ENCODE data around the gene FIBIN. TPM values are rescaled to one million over a fixed set of nuclear protein-coding genes. Genes with fewer than 3 reads are reported as not detected.
"Not testable (repeated sequence)": the region's sequence is repeated elsewhere in the genome, so short reads cannot be mapped to it uniquely, and the experiment has no call there.

Gene FIBIN
- total RNA-seq (ENCODE audit: insufficient read depth, low replicate concordance) = 86.4 TPM

DNA sequence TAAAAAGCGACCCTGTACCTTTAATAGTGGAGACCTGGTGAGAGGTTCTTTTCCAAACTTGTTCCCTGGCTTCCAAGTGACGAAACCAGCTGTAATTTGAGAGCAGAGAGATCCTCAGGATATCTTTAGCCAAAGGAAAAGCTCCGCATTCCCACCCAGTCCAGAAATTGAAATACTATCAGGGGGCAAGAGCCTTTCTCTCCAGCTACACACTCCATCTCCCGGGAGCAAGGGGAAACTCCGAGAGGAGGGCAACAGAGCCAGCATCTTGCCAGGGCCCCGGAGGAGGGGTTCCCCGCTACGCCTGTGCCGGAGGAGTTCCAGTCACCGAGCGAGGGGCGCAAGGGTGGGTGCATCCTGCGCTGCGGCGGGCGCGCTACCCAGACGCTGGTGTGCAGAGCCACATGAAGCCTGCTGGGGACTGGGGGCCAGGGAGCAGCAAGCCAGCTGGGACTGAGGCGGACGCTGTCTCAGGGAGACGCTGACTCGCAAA lies at the start of gene FIBIN:
TSS of gene FIBIN (plus strand) at position 148 of the 493 bp plus-strand sequence. CDS start 415 bp downstream, outside the sequence.
- DNase-seq (ENCODE audit: low spot score) = peak; percentile 94

DNA sequence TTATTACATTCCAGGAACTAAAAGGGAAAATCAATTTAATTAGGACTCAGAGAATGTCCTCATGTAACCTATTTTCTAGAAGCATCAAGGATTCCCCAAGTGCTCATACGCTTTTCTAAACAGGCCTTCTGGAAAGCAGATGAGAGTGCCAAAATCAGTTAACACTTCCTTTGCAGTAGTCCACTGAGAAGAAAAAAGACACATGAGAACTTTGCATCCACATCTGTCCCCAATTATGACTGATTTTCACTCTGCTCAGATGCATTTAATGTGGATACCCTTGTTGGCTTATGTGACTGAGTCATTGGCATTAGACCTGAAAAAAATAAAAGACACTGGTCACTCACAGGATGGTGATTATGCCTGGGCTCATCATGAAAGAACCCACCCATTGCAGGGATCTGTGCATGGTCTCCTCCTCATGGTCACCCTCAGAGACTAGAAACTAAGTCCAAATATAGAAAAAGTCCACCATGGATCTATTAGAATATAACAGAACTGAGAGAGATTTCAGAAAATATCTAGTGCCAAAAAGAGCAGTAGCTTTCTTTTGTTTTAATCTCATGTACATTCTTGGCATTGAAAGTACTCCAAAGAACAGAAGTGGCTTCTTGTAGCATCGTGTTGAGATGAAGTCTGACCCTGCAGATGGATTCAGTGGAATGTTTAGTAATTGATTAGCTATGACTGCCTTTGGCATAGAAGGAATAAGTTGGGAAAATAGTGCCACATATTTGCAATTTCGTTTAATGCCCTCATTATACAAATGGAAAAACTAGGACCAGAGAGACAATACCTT lies 48.8 kb upstream of the FIBIN start:
- DNase-seq (ENCODE audit: low spot score) = no peak

DNA sequence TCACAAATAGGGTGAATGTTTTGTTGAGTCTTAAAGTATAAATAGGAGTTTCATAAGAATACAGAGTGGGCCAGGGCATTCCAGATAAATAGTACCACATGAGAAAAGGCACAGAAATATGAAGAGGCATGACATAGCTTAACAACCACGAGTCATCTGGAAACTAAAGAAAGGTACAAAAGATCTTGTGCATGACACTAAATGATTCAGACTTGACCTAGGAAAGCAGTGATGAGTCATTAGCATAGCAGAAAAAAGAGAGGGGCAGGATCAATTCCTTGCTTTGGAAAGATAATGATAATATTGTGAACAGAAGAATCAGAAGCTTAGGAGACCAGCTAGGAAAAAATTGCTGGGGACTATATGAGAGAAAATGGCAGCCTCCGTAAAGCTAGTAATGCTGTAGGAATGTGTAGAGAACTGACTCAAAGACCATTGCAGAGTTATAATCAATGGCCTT lies 47.6 kb upstream of the FIBIN start:
- no peak for DNase-seq (ENCODE audit: low spot score)

DNA sequence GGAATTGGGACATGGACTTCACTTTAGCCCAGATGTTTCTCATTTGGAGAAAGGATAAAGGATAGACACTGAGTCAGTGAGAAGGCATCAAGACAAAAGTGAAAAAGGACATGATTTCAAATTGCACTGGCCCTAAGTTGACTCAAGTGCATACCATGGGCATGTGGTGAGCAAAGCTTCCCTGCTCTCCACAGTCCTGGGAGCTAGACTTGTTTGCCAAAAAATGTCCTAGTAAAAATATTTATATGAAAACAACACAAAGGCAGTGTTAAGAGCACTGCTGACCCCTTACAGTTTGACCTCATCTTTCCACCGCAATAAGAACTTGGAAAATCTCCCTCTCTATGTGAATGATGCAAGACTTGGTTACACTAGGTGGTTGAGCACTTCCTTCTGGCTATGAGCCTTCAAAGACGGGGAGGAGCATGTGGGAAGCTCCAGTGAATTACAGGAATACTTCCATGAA lies 46.5 kb upstream of the FIBIN start:
- DNase-seq (ENCODE audit: low spot score) = peak; percentile 86

DNA sequence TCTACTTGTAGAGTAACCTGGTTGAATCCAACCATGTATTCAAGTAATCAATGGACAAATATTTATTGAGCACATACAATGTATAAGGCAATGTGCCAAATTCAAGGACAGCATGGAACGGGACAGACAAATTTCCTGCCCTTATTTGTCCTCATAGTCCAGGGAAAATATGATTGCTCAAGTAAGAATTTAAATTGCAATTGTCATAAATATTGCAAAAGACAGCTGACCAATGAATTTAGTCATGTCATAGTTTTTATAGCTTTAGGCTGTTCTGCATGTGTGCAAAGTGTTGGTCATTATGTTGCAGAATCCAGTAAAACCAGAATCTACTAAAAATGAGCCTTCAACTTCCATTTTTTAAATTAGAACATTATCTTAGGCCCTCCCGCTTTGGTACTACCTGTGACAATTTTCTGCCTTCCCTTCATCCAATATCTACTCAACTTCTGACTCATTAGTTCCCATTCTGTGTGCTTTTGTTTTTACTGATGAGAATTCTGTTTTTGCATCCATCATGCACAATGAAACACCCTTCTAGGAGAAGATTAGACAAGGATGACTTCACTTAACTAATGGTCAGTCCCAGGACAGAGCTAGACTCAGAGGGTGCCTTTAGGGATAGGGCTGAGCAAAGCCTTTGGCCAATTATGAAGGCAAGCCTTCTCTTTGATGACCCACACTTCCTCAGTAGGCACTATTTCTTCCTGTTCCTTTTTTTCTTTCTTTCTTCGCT lies 45.8 kb upstream of the FIBIN start:
- DNase-seq (ENCODE audit: low spot score) = no peak

DNA sequence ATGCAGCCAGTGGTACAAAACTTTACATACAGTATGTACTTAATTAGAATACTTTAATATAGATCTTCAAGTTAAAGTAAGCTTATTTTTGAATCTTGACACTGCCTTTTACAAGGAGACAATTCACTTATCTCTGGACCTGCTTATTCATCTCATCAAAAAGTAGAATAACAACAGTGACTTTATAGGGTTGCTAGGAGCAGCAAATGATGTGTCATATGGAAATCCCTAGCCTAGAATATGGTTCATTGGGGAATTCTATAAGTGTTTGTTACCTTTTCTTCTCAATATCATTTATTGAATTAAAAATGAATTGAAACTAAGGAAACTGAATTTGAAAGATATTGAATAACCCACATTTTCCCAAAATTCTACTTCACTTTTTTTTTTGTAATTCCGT lies 45.0 kb upstream of the FIBIN start:
- DNase-seq (ENCODE audit: low spot score) = no peak

DNA sequence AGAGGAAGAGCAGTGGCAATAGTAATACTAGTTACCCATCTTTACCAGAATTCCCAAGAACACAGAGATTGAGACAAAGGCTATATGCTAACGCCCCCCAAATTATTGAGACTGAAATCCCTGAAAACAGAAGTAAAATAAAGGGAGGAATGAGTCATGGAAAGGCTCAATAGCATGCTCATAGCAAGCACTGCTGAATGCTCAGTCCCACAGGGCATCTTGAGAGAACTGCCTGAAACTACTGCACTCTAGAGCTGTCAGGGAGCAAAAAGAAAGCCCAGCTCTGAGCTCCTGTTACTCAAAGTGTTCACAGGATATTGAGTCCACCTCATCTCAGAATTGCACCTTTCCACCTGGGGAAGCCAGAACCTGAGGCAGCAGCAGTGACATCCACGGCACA lies 44.1 kb upstream of the FIBIN start:
- DNase-seq (ENCODE audit: low spot score) = no peak

DNA sequence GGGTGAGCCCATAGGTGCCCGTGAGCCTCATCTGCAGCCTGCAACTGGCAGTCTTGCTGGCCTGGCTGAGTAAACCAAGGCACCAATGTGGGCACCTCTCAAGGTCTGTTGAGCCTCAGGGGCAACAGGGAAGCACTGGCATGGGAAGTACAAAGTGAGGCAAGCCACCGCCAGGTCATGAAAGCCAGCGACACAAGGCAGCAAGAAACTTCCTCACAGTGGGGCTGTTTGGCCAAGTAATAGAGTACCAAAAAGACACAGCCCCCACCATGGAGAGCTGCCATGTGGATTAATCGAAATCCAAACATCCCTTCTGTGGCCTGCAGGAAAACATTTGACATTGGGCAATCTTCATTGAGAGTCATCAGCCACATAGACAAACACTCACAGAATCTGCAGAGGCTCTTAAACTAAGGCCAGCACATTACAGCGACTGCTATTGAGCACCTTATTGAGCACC lies 43.6 kb upstream of the FIBIN start:
- DNase-seq (ENCODE audit: low spot score) = no peak

DNA sequence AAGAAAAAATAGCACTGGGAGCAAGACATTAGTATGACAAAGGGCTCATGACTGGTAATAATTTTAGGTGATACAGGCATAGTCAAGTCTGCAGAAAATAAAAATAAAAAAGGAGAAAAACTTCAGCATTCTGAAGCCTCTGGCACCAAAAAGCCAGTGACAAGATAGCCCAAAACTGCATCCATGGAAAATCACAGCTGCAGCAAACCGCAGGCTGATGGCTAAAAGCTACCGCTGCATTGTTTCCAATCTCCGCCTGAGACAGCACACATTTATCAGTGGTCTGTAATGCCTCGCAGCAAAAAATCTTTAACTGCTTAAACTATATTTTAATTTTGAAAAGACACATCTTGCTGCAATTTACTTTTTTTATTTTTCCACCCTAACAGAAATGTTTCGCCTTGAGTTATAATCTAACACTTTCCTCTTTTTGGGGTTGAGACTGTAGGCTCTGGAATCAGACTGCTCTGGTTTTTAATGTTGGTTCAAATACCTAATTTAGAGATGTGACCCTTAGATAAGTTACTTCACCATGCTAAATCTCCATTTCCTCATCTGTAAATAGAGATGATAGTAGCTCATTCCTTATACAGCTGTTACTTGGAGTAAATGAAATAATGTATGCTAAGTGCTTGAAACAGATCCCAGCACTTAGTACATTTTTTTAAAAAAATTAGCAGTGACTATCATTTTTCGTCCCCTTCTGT lies 42.0 kb upstream of the FIBIN start:
- no peak for DNase-seq (ENCODE audit: low spot score)

DNA sequence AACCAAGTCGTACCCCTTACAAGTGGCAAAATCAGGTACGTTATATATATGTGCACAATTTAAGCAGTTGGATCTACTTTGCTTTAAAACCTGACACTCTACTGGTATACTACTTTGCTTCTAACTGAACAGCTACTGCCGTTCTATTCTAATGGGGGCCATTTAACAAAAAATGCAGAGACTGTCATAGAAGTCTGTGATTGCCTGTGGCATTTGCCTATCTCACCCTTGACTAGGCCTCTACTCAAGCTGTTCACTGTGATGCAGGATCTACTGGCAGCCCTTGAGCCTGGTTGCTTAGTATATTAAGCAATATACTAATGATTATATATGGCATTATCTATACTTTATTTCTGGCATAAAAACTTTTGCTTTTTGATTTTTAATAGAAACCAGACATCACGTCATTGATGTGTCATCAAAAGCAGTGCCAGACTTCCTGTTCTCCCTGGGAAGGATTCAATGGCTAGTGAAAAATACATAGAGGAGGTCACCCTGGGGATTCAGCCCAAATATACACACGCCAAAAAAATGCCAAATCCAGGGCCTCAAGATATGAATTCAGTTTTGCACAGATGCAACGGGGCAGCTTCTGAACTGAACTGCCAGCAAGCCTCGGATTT lies 40.0 kb upstream of the FIBIN start:
- peak; percentile 56 for DNase-seq (ENCODE audit: low spot score)

DNA sequence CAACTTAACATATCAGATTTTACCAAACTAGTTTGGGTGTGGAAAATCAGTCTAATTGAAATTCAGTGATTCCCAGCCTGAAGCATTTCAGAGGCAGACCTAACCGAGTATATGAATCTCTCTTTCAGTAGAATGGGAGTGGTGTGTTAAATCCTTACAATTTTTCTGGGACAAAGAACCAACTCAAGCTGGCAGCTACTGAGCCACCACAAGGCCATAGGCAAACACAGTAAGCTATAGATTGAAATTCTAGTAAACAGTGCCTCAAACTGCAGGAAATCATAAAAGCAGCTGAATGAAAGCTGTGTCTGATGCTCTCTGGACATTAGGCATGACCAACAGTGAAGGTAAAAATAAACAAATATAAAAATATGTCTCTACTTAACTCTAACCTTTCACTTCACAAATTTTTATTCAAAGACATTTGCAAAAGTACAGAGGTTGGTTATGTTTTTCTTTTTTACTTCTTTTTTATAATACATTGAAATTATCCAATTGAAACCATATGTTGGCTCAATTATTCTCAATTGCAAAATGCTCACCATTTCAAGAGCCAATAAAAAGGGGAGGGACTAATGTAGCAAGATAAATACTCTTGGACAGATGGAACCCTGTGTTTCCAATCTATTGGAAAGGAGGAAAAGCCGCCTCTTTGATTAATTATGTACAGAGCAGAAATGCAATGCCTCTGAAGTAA lies 35.8 kb upstream of the FIBIN start:
- DNase-seq (ENCODE audit: low spot score) = no peak

DNA sequence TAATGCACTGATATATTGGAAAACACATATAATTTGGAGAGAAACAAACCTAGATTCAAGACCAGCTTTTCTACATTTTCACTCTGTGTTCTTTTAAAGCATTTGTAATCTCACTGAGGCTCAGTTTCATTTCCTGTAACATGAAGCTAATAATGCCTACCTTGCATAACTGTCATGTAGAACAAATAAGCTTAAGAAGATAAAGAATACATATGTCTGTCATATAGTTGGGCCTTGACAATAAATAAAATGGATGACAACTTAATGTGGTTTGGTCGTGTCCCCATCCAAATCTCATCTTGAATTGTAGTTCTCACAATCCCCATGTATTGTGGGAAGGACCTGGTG lies 35.2 kb upstream of the FIBIN start:
- no peak for DNase-seq (ENCODE audit: low spot score)

DNA sequence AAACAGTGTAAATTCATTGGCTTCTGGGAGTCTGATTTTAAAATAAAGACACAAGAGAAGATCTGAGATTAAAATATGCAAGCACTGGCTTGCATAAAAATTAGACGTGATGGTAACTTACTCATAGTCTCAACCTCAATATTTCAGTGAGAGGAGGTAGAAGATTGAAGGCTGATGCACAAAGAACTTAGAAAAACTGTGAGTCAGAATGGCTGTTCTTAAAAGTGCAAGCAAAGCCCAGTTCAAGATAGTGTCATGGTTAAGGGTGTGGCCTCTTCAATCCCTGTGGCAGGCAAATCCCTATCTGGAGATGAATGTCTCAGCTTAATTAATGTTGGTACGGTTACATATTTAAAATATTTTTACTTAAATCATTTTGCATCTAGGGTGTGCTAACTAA lies 33.6 kb upstream of the FIBIN start:
- peak; percentile 66 for DNase-seq (ENCODE audit: low spot score)

DNA sequence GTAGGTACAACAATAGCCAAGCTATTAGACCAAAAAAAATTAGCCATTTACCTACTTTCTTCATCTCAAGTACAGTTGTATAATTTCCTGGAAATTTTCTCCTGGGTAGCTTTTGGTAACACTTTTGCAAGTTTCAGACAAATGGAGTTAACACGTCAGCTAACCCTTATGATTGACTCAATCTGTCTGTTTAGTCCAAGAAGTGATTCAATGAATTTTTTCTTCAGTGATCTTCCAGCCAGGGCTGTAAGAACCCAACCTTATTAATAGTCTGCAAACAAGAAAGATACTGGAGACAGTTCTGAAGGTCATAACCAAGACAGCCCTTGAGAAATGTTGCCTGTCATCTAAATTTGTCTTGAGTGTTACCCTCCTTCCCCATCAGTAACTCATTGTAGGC lies 30.1 kb upstream of the FIBIN start:
- no peak for DNase-seq (ENCODE audit: low spot score)

DNA sequence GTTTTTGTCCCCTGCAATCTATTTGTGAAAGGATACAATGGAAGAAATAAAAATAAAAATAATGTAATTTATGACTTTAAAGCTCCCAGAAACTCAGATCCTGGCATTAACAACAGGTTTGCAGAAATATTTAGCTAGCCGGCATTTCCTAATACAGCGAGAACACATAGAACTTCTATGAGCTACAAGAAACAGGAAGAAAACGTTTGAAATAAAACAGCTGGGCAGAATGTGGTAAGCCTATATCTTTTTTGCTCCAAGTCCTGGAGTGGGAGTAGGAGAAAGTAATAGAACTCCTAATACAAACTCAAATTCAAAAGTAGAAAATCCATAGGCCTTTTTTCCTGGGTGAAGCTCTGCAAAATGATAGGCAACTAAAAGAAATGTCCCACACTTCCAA lies 29.6 kb upstream of the FIBIN start:
- peak; percentile 89 for DNase-seq (ENCODE audit: low spot score)

DNA sequence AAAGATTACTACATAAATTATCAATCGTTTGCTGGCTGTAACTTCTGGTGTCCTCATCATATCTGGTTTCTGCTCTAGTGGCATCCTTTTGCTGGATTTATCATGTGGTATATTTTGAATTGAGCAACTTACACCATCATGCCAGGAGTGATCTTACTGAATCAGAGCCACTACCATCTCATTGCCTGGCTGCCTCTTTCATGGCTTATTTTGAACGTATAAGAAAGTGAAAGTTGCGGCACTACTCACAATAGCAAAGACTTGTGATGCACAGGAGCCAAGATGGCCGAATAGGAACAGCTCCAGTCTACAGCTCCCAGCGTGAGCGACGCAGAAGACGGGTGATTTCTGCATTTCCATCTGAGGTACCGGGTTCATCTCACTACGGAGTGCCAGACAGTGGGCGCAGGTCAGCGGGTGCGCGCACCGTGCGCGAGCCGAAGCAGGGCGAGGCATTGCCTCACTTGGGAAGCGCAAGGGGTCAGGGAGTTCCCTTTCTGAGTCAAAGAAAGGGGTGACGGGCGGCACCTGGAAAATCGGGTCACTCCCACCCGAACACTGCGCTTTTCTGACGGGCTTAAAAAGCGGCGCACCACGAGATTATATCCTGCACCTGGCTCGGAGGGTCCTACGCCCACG lies 28.9 kb upstream of the FIBIN start:
- not testable (repeated sequence) for DNase-seq (ENCODE audit: low spot score)

DNA sequence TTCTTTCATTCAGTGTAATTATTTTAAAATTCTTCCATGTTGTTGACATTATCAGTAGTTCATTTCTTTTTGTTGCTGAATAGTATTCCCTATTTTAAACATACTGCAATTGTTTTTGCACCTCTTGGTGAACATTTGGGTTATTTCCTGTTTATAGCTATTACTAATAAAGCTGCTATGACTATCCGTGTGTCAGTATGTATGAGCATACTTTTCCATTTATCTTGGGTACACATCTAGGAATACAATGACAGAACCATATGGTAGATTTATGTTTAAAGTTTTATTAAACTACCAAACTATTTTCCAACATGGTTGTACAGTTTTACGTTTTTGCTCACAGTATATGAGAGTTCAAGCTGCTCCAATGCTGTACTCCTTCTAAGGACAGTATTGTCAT lies 22.0 kb upstream of the FIBIN start:
- DNase-seq (ENCODE audit: low spot score) = no peak

DNA sequence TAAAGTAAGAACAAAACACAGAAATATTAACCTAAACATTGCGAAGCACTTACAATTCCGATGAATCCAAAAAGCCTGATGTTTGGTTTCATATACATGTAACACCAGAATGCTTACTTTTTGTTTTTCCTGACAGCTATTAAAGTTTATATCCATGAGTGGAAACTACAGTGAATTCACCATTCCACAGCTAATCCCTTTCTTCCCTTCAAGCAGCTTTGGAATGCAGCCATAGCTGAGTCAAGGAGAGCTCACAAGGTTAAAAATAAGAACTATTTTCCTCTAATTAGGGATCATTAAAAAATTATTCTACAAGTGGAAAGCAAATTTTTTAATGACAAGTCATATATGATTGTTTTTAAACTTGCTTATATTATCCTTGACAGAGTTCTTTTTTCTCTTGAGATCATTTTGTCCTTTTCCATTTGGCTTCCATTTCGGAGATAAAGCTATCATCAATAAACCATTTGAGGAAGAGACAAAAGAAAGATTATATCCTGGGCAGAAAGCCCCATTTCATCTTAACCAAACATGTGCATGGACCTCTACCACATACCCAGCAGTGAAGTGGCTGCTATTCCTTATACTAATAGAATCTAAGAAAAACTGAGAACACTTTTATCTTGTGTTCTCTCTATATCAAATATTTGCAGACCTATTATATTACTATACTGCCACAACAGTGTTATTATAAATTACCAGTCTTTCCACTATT lies 19.7 kb upstream of the FIBIN start:
- peak; percentile 74 for DNase-seq (ENCODE audit: low spot score)

DNA sequence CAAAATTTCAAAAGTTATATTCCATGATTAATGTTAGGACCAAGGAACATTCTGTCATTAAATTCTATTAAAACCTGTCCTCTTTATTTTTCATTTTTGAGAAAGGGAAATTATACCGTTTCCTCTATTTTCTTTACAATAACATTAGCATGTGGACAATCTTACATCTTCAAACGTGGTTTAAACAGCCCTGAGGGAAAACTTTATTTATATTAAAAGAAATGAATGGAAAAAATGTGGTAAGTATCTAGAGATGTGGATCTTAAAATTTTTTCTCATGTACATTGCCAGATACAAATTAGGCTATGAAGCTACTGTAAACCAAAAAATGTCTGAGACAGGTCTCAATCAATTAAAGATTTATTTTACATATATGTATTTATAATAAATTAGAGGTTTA lies 18.9 kb upstream of the FIBIN start:
- no peak for DNase-seq (ENCODE audit: low spot score)

DNA sequence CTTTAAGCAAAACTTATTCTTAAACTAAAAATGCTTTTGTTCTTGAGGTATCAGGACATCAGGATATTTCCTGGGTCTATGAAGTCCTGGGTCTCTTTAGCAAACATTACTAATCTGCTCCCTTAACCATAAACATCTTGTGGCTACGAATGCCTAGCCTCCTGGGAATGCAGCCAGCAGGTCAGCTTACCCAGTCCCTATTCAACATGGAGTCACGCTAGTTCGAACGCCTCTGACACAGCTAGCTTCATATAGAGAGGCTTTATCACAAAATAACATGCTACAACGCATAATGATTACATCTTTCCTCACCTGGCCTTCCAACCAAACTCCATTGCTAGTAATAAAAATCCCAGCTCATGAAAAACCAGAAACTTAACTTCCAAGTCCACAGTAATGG lies 17.5 kb upstream of the FIBIN start:
- DNase-seq (ENCODE audit: low spot score) = no peak

All from umbilical cord (tissue), 2 donors.